Suprapubic skin (tissue), 4 donors: ENCODE results near the gene RASA3. TPM values are rescaled to one million over a fixed set of nuclear protein-coding genes. Genes with fewer than 3 reads are reported as not detected.

ENCODE experiments used
- DNase-seq, 2 donors: peaks; one replicate each; pipeline ENCODE4 v3.0.0-alpha.2; 2019; ENCODE audit warnings: low spot score in 2 of 2
- H3K27ac ChIP-seq: fragments of 200-600 bp; sonication (generic); one replicate; pipeline ENCODE4 v1.5.1; 2019
- H3K27me3 ChIP-seq: fragments of 200-600 bp; sonication (generic); one replicate; pipeline ENCODE4 v1.5.1; 2019
- H3K36me3 ChIP-seq: fragments of 200-600 bp; sonication (generic); one replicate; pipeline ENCODE4 v1.5.1; 2019
- H3K4me1 ChIP-seq: fragments of 200-600 bp; sonication (generic); one replicate; pipeline ENCODE4 v1.5.1; 2019
- H3K4me3 ChIP-seq: fragments of 200-600 bp; sonication (generic); one replicate; pipeline ENCODE4 v1.5.1; 2019; ENCODE audit warnings: mild to moderate bottlenecking
- H3K9me3 ChIP-seq: fragments of 200-600 bp; sonication (generic); one replicate; pipeline ENCODE4 v1.5.1; 2019
- CTCF ChIP-seq, 2 donors: fragments of 200-600 bp in 1 of 2; fragments of 450-650 bp in 1 of 2; sonication (generic) in 1 of 2; IDR thresholded peaks; one replicate each; pipeline ENCODE4 v1.5.1; 2016 to 2019; ENCODE audit warnings: antibody characterized with exemption in 2 of 2, mild to moderate bottlenecking in 1 of 2, moderate library complexity in 1 of 2
- EP300 ChIP-seq: sonication (generic); formaldehyde crosslinking; IDR thresholded peaks from one replicate; pipeline ENCODE4 v1.6.1; 2017; ENCODE audit warnings: antibody characterized with exemption
- POLR2A ChIP-seq, 2 donors: fragments of 450-650 bp; IDR thresholded peaks; one replicate each; pipeline ENCODE4 v1.6.1; 2017; ENCODE audit warnings: antibody characterized with exemption in 2 of 2, mild to moderate bottlenecking in 2 of 2, moderate library complexity in 2 of 2
- POLR2AphosphoS5 ChIP-seq, 3 donors: sonication (generic); formaldehyde crosslinking; IDR thresholded peaks; one replicate each; pipeline ENCODE4 v1.6.1; 2017; ENCODE audit warnings: antibody characterized with exemption in 3 of 3
- WGBS: methylation state at CpG from one replicate; pipeline ENCODE4 v1.1.5; 2018; 5-methylcytosine and 5-hydroxymethylcytosine counted together
- total RNA-seq, 4 donors: library from RNA; depleted of rRNA; stranded (reverse); fragments of >200 nt; gene quantifications; one replicate each; pipeline ENCODE4 v1.1.0, GENCODE V29; 2016

Gene RASA3
- total RNA-seq, 4 donors from 2014 or later, result 15.3 to 37.1 (median 16.4) TPM

- TF ChIP-seq POLR2AphosphoS5 (IDR thresholded peaks at IDR 0.05) (no peak), EP300 (no peak), POLR2A (IDR thresholded peaks at IDR 0.05) (no peak), CTCF (IDR thresholded peaks at IDR 0.05) (no peak)
- no peaks in the 10 kb centered on the region for H3K36me3 ChIP-seq
- H3K4me1 ChIP-seq, result peaks cover 40% of the 10 kb centered on the region
- no peaks in the 10 kb centered on the region for H3K9me3 ChIP-seq
- no peak overlapping the region for H3K27ac ChIP-seq
- H3K27me3 ChIP-seq, result no peaks in the 10 kb centered on the region
- peak; percentile 24 to 45 for DNase-seq
- no peak overlapping the region for H3K4me3 ChIP-seq
- 87% methylated on average over 16 of the region's 16 CpGs for WGBS
Observed at GRCh38 chr13:113931841-113932459, 200.5 kb downstream of the RASA3 start.

GRCh38 chr13:113930671-113931637 is 201.5 kb downstream of the RASA3 start:
- Histone ChIP-seq H3K36me3 (no peaks in the 10 kb centered on the region), H3K4me1 (peaks cover 42% of the 10 kb centered on the region), H3K9me3 (no peaks in the 10 kb centered on the region), H3K4me3 (no peak overlapping the region), H3K27me3 (no peaks in the 10 kb centered on the region), H3K27ac (no peak overlapping the region)
- TF ChIP-seq POLR2AphosphoS5 (IDR thresholded peaks at IDR 0.05) (no peak), CTCF (IDR thresholded peaks at IDR 0.05) (no peak), EP300 (no peak), POLR2A (IDR thresholded peaks at IDR 0.05) (no peak)
- DNase-seq, result peak; percentile 61 to 70
- 89% methylated on average over 23 of the region's 36 CpGs for WGBS

- Histone ChIP-seq H3K36me3 (no peaks in the 10 kb centered on the region), H3K27me3 (no peaks in the 10 kb centered on the region), H3K4me3 (no peak overlapping the region), H3K9me3 (no peaks in the 10 kb centered on the region), H3K27ac (no peak overlapping the region), H3K4me1 (peaks cover 33% of the 10 kb centered on the region)
- DNase-seq, result peak; percentile 63 to 76
- TF ChIP-seq CTCF (IDR thresholded peaks at IDR 0.05), result no peak
- no peak for TF ChIP-seq POLR2AphosphoS5 (IDR thresholded peaks at IDR 0.05)
- TF ChIP-seq EP300, result no peak
- TF ChIP-seq POLR2A (IDR thresholded peaks at IDR 0.05), result no peak
- 86% methylated on average over 17 of the region's 38 CpGs for WGBS
Observed at GRCh38 chr13:113929628-113930615, 202.5 kb downstream of the RASA3 start.

- H3K4me3 ChIP-seq, result no peak overlapping the region
- H3K27ac ChIP-seq, result peak overlapping the region; percentile 77
- H3K4me1 ChIP-seq, result peaks cover 32% of the 10 kb centered on the region
- 51% methylated on average over 22 of the region's 26 CpGs for WGBS
- H3K27me3 ChIP-seq, result no peaks in the 10 kb centered on the region
- DNase-seq, result peak; percentile 87 to 92
- no peak for TF ChIP-seq EP300
- peak in 1 of 3 donors; percentile 32 for TF ChIP-seq POLR2AphosphoS5 (IDR thresholded peaks at IDR 0.05)
- no peaks in the 10 kb centered on the region for H3K9me3 ChIP-seq
- no peaks in the 10 kb centered on the region for H3K36me3 ChIP-seq
Observed at GRCh38 chr13:113928685-113929627, 203.5 kb downstream of the RASA3 start.

Other genes with a start within 250 kb of the RASA3 start
- gene C13orf46, start 158.5 kb downstream of the RASA3 start, total RNA-seq, result 1 to 10 TPM in 1 of 4 donors, under 1 TPM in 3; 0.16 to 1.4 (median 0.53) TPM
- not detected for gene CFAP97D2, start 46.6 kb upstream of the RASA3 start, total RNA-seq
- 100 to 1,000 TPM in 1 of 4 donors, 10 to 100 TPM in 3; 42.5 to 210 (median 57.2) TPM for gene CDC16, start 102.3 kb upstream of the RASA3 start, total RNA-seq
- 10 to 100 TPM; 17.6 to 57.3 (median 30.8) TPM for gene UPF3A, start 149.0 kb upstream of the RASA3 start, total RNA-seq
- 10 to 100 TPM; 10.0 to 22.1 (median 15.0) TPM for gene CHAMP1, start 181.9 kb upstream of the RASA3 start, total RNA-seq